ENCODE measurements around the gene MAGI1. TPM values are rescaled to one million over a fixed set of nuclear protein-coding genes. Genes with fewer than 3 reads are reported as not detected.

The MAGI1 gene
- total RNA-seq, 2 experiments from 2014 or later, result 0.47 to 0.51 TPM

DNA sequence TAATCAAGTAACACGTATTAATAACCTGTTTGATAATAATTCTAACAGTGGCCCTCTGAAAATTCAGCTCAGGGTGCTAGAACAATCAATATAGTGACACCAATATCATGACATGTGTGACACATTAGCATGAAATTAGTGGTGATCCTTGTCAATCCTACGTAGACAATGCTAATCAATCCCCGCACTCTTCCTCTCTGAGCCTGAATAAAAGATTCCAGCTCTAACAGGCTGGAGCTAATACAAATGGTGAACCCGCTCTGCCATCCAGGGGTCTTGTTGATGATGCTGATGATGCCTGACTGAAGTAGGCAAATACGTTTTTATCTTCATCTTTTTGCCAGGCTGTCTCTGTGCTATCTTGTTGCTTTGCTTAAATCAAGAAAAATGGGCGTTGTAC is 462.5 kb downstream of the MAGI1 start:
- DNase-seq (no peak), ATAC-seq (no peak)
- intact Hi-C loops (cut with micrococcal nuclease), result no loop called here
- Mint-ChIP-seq H3K36me3 (ENCODE audit: low read depth) (no peaks in the 10 kb centered on the region), H3K27ac (no peak overlapping the region), H3K4me3 (no peak overlapping the region), H3K27me3 (no peaks in the 10 kb centered on the region), H3K9me3 (peaks cover 2% of the 10 kb centered on the region), H3K4me1 (ENCODE audit: low read depth) (no peaks in the 10 kb centered on the region)
- ChIA-PET CTCF (no interaction called here), POLR2A (no interaction called here)
- TF ChIP-seq, protein P1, sequence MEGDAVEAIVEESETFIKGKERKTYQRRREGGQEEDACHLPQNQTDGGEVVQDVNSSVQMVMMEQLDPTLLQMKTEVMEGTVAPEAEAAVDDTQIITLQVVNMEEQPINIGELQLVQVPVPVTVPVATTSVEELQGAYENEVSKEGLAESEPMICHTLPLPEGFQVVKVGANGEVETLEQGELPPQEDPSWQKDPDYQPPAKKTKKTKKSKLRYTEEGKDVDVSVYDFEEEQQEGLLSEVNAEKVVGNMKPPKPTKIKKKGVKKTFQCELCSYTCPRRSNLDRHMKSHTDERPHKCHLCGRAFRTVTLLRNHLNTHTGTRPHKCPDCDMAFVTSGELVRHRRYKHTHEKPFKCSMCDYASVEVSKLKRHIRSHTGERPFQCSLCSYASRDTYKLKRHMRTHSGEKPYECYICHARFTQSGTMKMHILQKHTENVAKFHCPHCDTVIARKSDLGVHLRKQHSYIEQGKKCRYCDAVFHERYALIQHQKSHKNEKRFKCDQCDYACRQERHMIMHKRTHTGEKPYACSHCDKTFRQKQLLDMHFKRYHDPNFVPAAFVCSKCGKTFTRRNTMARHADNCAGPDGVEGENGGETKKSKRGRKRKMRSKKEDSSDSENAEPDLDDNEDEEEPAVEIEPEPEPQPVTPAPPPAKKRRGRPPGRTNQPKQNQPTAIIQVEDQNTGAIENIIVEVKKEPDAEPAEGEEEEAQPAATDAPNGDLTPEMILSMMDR (IDR thresholded peaks at IDR 0.05), result no peak

DNA sequence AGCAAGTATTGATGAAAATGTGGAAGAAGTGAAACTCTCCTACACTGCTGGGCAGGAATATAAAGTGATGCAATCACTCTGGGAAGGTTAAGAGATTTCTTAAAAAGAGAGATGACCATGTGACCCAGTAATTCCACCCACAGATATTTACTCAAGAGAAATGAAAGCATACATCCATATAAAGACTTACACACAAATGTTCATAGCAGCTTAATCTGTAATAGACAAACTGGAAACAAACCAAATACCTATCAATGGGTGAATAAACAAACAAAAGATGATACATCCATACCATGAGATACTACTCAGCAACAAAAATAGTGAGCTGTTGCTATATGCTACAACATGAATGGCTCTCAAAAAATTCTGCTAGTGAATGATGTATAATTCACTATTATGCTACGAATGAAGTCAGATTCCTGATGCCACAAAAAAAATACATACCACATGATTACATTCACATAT is 463.3 kb downstream of the MAGI1 start:
- H3K4me3 Mint-ChIP-seq, result no peak overlapping the region
- TF ChIP-seq, protein P1 (IDR thresholded peaks at IDR 0.05), result no peak
- no peaks in the 10 kb centered on the region for H3K4me1 Mint-ChIP-seq (ENCODE audit: low read depth)
- H3K36me3 Mint-ChIP-seq (ENCODE audit: low read depth), result no peaks in the 10 kb centered on the region
- H3K27ac Mint-ChIP-seq, result no peak overlapping the region
- ATAC-seq (no peak), DNase-seq (no peak)
- intact Hi-C loops (cut with micrococcal nuclease), result no loop called here
- peaks cover 2% of the 10 kb centered on the region for H3K9me3 Mint-ChIP-seq
- no peaks in the 10 kb centered on the region for H3K27me3 Mint-ChIP-seq
- ChIA-PET CTCF (no interaction called here), POLR2A (no interaction called here)

DNA sequence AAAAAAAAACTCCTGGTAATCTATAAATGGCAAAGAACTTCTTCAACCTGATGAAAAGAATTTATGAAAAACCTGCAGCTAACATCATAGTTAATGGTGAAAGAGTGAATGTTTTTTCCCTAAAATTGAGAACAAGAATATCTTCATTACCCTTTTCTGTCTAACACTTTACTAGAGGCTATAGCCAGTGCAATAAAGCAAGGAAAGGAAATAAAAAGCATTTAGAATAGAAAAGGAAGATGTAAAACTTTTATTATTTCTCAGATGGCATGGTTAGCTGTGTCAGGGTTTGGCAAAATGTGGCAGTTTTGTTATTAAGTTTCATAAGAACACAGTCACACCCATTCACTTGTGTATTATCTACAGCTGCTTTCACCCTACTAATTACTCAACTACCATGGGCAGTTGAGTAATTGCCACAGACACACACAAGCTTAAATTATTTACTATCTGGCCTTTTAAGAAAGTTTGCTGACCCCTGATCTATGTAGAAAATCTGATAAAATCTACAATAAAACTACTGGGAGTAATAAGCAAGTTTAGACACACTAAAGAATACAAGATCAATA is 465.1 kb downstream of the MAGI1 start:
- Mint-ChIP-seq H3K27me3 (no peaks in the 10 kb centered on the region), H3K4me3 (no peak overlapping the region), H3K36me3 (ENCODE audit: low read depth) (no peaks in the 10 kb centered on the region), H3K27ac (no peak overlapping the region), H3K4me1 (ENCODE audit: low read depth) (no peaks in the 10 kb centered on the region), H3K9me3 (peaks cover 2% of the 10 kb centered on the region)
- intact Hi-C loops (cut with micrococcal nuclease), result no loop called here
- ChIA-PET CTCF (no interaction called here), POLR2A (no interaction called here)
- TF ChIP-seq, protein P1 (IDR thresholded peaks at IDR 0.05), result no peak
- ATAC-seq (no peak), DNase-seq (no peak)

DNA sequence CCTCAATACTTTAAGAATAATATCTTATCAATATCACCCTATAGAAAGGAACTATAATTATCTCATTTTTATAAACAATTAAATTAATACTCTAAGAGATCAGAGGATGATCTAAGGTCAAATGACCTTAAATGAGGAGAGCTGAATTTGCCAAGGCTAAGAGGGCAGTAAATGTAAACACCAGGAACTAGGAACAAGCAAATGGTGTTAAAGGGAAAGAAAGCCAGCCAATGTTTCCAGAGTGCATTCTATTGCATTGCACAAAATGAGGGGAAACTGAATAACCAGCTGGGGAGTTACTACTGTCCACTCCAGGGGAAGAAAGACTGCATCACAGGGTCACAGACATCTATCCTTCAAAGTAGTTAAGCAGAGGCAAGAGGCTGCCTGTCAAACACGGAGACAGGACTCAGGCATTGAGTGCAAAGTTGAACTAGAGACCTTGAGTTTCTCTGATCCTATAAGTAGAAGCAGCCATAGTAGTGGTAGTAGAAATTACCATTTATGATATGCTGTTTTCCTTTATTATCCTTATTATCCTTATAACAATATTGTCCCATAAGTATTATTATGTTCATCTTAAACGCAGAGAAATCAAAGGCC is 466.4 kb downstream of the MAGI1 start:
- H3K4me1 Mint-ChIP-seq (ENCODE audit: low read depth), result no peaks in the 10 kb centered on the region
- CTCF ChIA-PET, result no interaction called here
- no peak for DNase-seq
- no peak for ATAC-seq
- H3K4me3 Mint-ChIP-seq, result no peak overlapping the region
- no peak overlapping the region for H3K27ac Mint-ChIP-seq
- POLR2A ChIA-PET, result no interaction called here
- peaks cover 2% of the 10 kb centered on the region for H3K9me3 Mint-ChIP-seq
- no peaks in the 10 kb centered on the region for H3K36me3 Mint-ChIP-seq (ENCODE audit: low read depth)
- TF ChIP-seq, protein P1 (IDR thresholded peaks at IDR 0.05), result no peak
- intact Hi-C loops (cut with micrococcal nuclease), result no loop called here
- H3K27me3 Mint-ChIP-seq, result no peaks in the 10 kb centered on the region

DNA sequence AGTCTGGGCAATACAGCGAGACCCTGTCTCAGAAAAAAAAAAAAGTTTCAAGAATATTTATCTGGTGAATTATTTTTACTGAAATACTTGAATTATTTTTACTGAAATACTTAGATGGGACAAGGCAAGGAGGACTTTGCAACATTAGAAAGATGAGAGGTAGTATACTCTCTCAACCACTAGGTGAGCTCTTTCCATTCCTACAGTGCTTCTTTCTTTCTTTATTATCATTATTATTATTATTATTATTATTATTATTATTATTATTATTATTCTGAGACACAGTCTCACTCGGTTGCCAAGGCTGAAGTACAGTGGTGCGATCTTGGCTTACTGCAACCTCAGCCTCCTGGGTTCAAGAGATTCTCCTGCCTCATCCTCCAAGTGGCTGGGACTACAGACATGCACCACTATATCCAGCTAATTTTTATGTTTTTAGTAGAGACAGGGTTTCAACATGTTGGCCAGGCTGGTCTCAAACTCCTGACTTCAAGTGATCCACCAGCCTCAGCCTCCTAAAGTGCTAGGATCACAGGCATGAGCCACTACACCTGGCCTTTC is 468.8 kb downstream of the MAGI1 start:
- TF ChIP-seq, protein P1 (IDR thresholded peaks at IDR 0.05), result no peak
- Mint-ChIP-seq H3K4me3 (no peak overlapping the region), H3K9me3 (peaks cover 2% of the 10 kb centered on the region), H3K36me3 (ENCODE audit: low read depth) (no peaks in the 10 kb centered on the region), H3K4me1 (ENCODE audit: low read depth) (no peaks in the 10 kb centered on the region), H3K27ac (no peak overlapping the region), H3K27me3 (no peaks in the 10 kb centered on the region)
- ChIA-PET CTCF (interaction anchor here (0.6 kb wide), 1 partner anchor 407 kb away, joined by 3 read pairs; no protein-coding TSS in a partner anchor), POLR2A (no interaction called here)
- intact Hi-C loops (cut with micrococcal nuclease), result no loop called here
- no peak for DNase-seq
- ATAC-seq, result no peak
